CD14-positive monocyte (primary cell): ENCODE data around the gene SPRN. TPM values are rescaled to one million over a fixed set of nuclear protein-coding genes. Genes with fewer than 3 reads are reported as not detected.

Experiments used
- DNase-seq, 3 donors: peaks; one replicate each; pipeline ENCODE4 v3.0.0-alpha.2; 2011 to 2022
- H2AFZ ChIP-seq: 2 replicates; pipeline ENCODE4 v1.6.0; 2012; ENCODE audit warnings: mild to moderate bottlenecking, low read depth, low read length, inconsistent platforms; ENCODE audit not compliant: insufficient read depth, poor library complexity, severe bottlenecking
- H3K27ac ChIP-seq, 2 donors: 1 replicate in 1 of 2; 2 replicates in 1 of 2; pipeline ENCODE4 v1.5.1; 2012 to 2013; ENCODE audit warnings: low read length in 2 of 2, control low read depth in 1 of 2, inconsistent platforms in 1 of 2, low read depth in 1 of 2, mild to moderate bottlenecking in 1 of 2
- H3K27me3 ChIP-seq, 2 donors: one replicate each; pipeline versions ENCODE4 v1.6.0 to v1.6.1; 2011 to 2013; ENCODE audit warnings: low read length in 2 of 2; ENCODE audit not compliant: control insufficient read depth in 2 of 2, insufficient read depth in 2 of 2
- H3K36me3 ChIP-seq, 2 donors: replicated peaks in 1 of 2; 1 replicate in 1 of 2; 2 replicates in 1 of 2; pipeline versions ENCODE4 v1.5.1 to v1.6.1; 2012 to 2013; ENCODE audit warnings: low read length in 2 of 2, control low read depth in 1 of 2, inconsistent platforms in 1 of 2, mild to moderate bottlenecking in 1 of 2; ENCODE audit not compliant: insufficient read depth in 2 of 2, control insufficient read depth in 1 of 2
- H3K4me1 ChIP-seq, 2 donors: 1 replicate in 1 of 2; 2 replicates in 1 of 2; pipeline versions ENCODE4 v1.5.1 to v1.6.1; 2012 to 2013; ENCODE audit warnings: low read length in 2 of 2, control low read depth in 1 of 2, inconsistent platforms in 1 of 2, mild to moderate bottlenecking in 1 of 2, moderate library complexity in 1 of 2; ENCODE audit not compliant: insufficient read depth in 2 of 2, control insufficient read depth in 1 of 2
- H3K4me2 ChIP-seq: replicated peaks from 2 replicates; pipeline ENCODE3; 2012; ENCODE audit warnings: low read length, moderate library complexity, mild to moderate bottlenecking; ENCODE audit not compliant: poor library complexity, severe bottlenecking; ENCODE audit errors: extremely low read depth
- H3K4me3 ChIP-seq, 3 experiments: fragments of 200-600 bp in 1 of 3; sonication (generic) in 1 of 3; replicated peaks in 1 of 3; 1 replicate in 2 of 3; 2 replicates in 1 of 3; pipeline ENCODE4 v1.5.1; 2011 to 2013; ENCODE audit warnings: low read length in 3 of 3, mild to moderate bottlenecking in 3 of 3, control low read depth in 2 of 3, low read depth in 2 of 3, inconsistent platforms in 1 of 3, moderate library complexity in 1 of 3
- H3K79me2 ChIP-seq: 2 replicates; pipeline ENCODE4 v1.6.0; 2012; ENCODE audit warnings: mild to moderate bottlenecking, control low read depth, inconsistent platforms, low read length, moderate library complexity; ENCODE audit not compliant: insufficient read depth
- H3K9ac ChIP-seq: 2 replicates; pipeline ENCODE4 v1.6.0; 2017; ENCODE audit warnings: low read length, mild to moderate bottlenecking; ENCODE audit not compliant: insufficient read depth, poor library complexity, severe bottlenecking
- H3K9me3 ChIP-seq, 2 donors: replicated peaks in 1 of 2; 1 replicate in 1 of 2; 2 replicates in 1 of 2; pipeline versions ENCODE4 v1.5.1 to v1.6.1; 2012 to 2013; ENCODE audit warnings: low read length in 2 of 2, control low read depth in 1 of 2; ENCODE audit not compliant: control insufficient read depth in 1 of 2, insufficient read depth in 1 of 2
- H4K20me1 ChIP-seq: 2 replicates; pipeline ENCODE4 v1.6.0; 2012; ENCODE audit warnings: mild to moderate bottlenecking, low read length, control low read depth, moderate library complexity; ENCODE audit not compliant: insufficient read depth
- H3K27ac Mint-ChIP-seq, 7 donors: one replicate each; pipeline ENCODE4 v1.8.0; 2020; ENCODE audit warnings: mild to moderate bottlenecking in 7 of 7, mixed read lengths in 7 of 7, moderate library complexity in 6 of 7, inconsistent platforms in 2 of 7
- H3K27me3 Mint-ChIP-seq, 3 donors: one replicate each; pipeline ENCODE4 v1.8.0; 2021 to 2022; ENCODE audit warnings: low read depth in 3 of 3, mild to moderate bottlenecking in 3 of 3, mixed read lengths in 3 of 3, moderate library complexity in 3 of 3, inconsistent platforms in 1 of 3
- H3K36me3 Mint-ChIP-seq, 2 donors: one replicate each; pipeline ENCODE4 v1.8.0; 2020; ENCODE audit warnings: mixed read lengths in 2 of 2, inconsistent platforms in 1 of 2, mild to moderate bottlenecking in 1 of 2
- H3K4me1 Mint-ChIP-seq: one replicate; pipeline ENCODE4 v1.8.0; 2020; ENCODE audit warnings: mild to moderate bottlenecking, mixed read lengths
- H3K4me3 Mint-ChIP-seq, 2 donors: one replicate each; pipeline ENCODE4 v1.8.0; 2020; ENCODE audit warnings: mild to moderate bottlenecking in 2 of 2, mixed read lengths in 2 of 2, moderate library complexity in 1 of 2
- H3K9me3 Mint-ChIP-seq, 7 donors: one replicate each; pipeline ENCODE4 v1.8.0; 2020 to 2022; ENCODE audit warnings: mixed read lengths in 7 of 7, mild to moderate bottlenecking in 6 of 7, moderate library complexity in 6 of 7, inconsistent platforms in 2 of 7
- CTCF ChIP-seq: fragments of 200-600 bp; IDR thresholded peaks from one replicate; pipeline ENCODE4 v1.8.0; 2022; ENCODE audit warnings: antibody characterized with exemption, mild to moderate bottlenecking
- WGBS: methylation state at CpG from one replicate; pipeline ENCODE4 v1.1.5; 2013; ENCODE audit warnings: missing lambda C conversion rate; ENCODE audit not compliant: insufficient coverage; 5-methylcytosine and 5-hydroxymethylcytosine counted together
- intact Hi-C, 2 donors: fragments of 100-400 bp; cut with micrococcal nuclease; formaldehyde crosslinking; loops; one replicate each; pipeline versions ENCODE4 v1.15.0 to v1.15.1; 2023
- polyA plus RNA-seq, 3 donors: library from polyadenylated mRNA; depleted of rRNA in 1 of 3; unstranded in 2 of 3; stranded (reverse) in 1 of 3; fragments of 300-500 nt in 2 of 3; fragments of >200 nt in 1 of 3; fragmentation: Illumina TruSeq in 2 of 3; gene quantifications; 1 replicate in 2 of 3; 2 replicates in 1 of 3; pipeline ENCODE4 v1.2.3, GENCODE V29; 2012 to 2021

Gene SPRN
- polyA plus RNA-seq, 3 donors = not detected

GRCh38 chr10:133401981-133402725 is 22.3 kb downstream of the SPRN start:
- H3K4me3 Mint-ChIP-seq = no peak overlapping the region
- Histone ChIP-seq H2AFZ (no peak overlapping the region), H3K36me3 (peaks cover 45 to 95% of the 10 kb centered on the region in 2 donors), H3K79me2 (peaks cover 4% of the 10 kb centered on the region), H3K4me2 (no peak overlapping the region), H3K27me3 (no peaks in the 10 kb centered on the region), H3K4me3 (no peak overlapping the region), H3K4me1 (no peaks in the 10 kb centered on the region), H3K9me3 (no peaks in the 10 kb centered on the region), H3K9ac (no peak overlapping the region), H4K20me1 (no peaks in the 10 kb centered on the region), H3K27ac (no peak overlapping the region)
- DNase-seq = no peak
- H3K27ac Mint-ChIP-seq = peak overlapping the region in 1 of 7 donors; percentile 34
- peaks cover 0 to 3% (median 0%) of the 10 kb centered on the region in 7 donors for H3K9me3 Mint-ChIP-seq
- peaks cover 1% of the 10 kb centered on the region for H3K4me1 Mint-ChIP-seq
- no peaks in the 10 kb centered on the region for H3K27me3 Mint-ChIP-seq
- no peak for TF ChIP-seq CTCF
- intact Hi-C loops = no loop called here
- peaks cover 78 to 92% of the 10 kb centered on the region in 2 donors for H3K36me3 Mint-ChIP-seq
- WGBS = over 99% methylated on average over 19 of the region's 21 CpGs

- intact Hi-C loops = no loop called here
- peaks cover 0 to 3% (median 0%) of the 10 kb centered on the region in 3 donors for H3K27me3 Mint-ChIP-seq
- no peak overlapping the region for H3K4me3 ChIP-seq
Measured at GRCh38 chr10:133401500-133401899, 22.9 kb downstream of the SPRN start.

More at GRCh38 chr10:133401500-133401899, 22.9 kb downstream of the SPRN start:
- Histone ChIP-seq H3K9ac (peak overlapping the region; percentile 21), H2AFZ (no peak overlapping the region), H3K36me3 (peaks cover 45 to 94% of the 10 kb centered on the region in 2 donors), H4K20me1 (no peaks in the 10 kb centered on the region), H3K27me3 (no peaks in the 10 kb centered on the region), H3K27ac (peak overlapping the region in 1 of 2 donors; percentile 65), H3K79me2 (peaks cover 4% of the 10 kb centered on the region), H3K4me2 (no peak overlapping the region), H3K9me3 (no peaks in the 10 kb centered on the region), H3K4me1 (no peaks in the 10 kb centered on the region)
- peaks cover 0 to 3% (median 0%) of the 10 kb centered on the region in 7 donors for H3K9me3 Mint-ChIP-seq
- DNase-seq = no peak
- peak overlapping the region in 4 of 7 donors; percentile 25 to 75 (median 64) for H3K27ac Mint-ChIP-seq
- TF ChIP-seq CTCF = no peak
- WGBS = 98% methylated on average over 6 of the region's 12 CpGs
- peaks cover 79 to 91% of the 10 kb centered on the region in 2 donors for H3K36me3 Mint-ChIP-seq
- no peak overlapping the region for H3K4me3 Mint-ChIP-seq
- peaks cover 1% of the 10 kb centered on the region for H3K4me1 Mint-ChIP-seq
